GM12864 (cell line): ENCODE results near the gene ARR3.
A peak's percentile ranks its signal among the peaks of the same experiment; 100 is the strongest.
"Not testable (repeated sequence)": the region's sequence is repeated elsewhere in the genome, so short reads cannot be mapped to it uniquely, and the experiment has no call there.

ENCODE experiments used
- DNase-seq: peaks from one replicate; pipeline ENCODE4 v3.0.0-alpha.2; 2011; ENCODE audit warnings: low read depth
- H3K4me3 ChIP-seq: 2 replicates; pipeline ENCODE4 v1.5.1; 2011; ENCODE audit warnings: mild to moderate bottlenecking, low read depth, low read length, control low read depth
- TF ChIP-seq, protein P1 (sequence below): IDR thresholded peaks from 2 replicates; pipeline ENCODE4 v1.5.1; 2011; ENCODE audit warnings: low read depth, mild to moderate bottlenecking, moderate library complexity, low read length, control low read depth, inconsistent platforms; ENCODE audit errors: missing control alignments

Gene ARR3

DNA sequence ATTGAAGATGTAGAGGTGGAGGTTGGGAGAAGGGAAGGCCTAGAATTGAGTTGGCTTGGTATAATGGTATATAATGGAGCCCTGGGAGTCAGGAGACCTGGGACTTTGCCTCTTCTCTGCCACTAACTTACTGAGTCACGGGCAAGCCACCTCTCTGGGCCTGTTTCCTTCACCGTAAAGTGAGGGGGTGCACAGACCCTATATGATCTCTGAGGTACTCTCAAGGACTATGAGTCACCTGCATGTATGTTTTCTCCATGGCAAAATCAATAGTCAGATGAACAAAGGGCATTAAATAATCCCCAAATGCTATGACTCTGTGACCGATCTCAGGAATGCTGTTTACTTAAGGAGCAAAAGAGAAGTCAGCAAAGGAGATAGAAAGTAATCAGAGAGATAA lies 13.2 kb upstream of the ARR3 start:
- TF ChIP-seq, protein P1, sequence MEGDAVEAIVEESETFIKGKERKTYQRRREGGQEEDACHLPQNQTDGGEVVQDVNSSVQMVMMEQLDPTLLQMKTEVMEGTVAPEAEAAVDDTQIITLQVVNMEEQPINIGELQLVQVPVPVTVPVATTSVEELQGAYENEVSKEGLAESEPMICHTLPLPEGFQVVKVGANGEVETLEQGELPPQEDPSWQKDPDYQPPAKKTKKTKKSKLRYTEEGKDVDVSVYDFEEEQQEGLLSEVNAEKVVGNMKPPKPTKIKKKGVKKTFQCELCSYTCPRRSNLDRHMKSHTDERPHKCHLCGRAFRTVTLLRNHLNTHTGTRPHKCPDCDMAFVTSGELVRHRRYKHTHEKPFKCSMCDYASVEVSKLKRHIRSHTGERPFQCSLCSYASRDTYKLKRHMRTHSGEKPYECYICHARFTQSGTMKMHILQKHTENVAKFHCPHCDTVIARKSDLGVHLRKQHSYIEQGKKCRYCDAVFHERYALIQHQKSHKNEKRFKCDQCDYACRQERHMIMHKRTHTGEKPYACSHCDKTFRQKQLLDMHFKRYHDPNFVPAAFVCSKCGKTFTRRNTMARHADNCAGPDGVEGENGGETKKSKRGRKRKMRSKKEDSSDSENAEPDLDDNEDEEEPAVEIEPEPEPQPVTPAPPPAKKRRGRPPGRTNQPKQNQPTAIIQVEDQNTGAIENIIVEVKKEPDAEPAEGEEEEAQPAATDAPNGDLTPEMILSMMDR: no peak
- no peak overlapping the region for H3K4me3 ChIP-seq
- no peak for DNase-seq

DNA sequence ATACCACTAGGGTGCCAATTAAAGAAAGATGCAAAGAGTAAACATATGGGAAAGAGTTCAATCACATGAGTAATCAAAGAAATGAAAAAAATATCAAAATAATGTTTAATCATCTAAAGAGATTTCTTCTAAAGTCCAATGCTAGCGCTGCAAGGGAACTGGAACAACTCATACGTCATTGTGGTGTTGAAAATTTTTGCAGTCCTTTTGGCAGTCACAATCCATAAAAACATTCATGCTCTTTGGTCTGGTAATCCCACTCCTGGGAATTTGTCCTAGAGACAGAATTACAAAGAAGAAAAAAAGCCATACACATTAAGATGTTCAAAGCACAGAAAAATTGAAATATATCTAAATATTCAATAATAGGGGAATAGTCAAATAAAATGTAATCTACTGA lies 12.7 kb upstream of the ARR3 start:
- TF ChIP-seq, protein P1: no peak
- H3K4me3 ChIP-seq: no peak overlapping the region
- DNase-seq: no peak

DNA sequence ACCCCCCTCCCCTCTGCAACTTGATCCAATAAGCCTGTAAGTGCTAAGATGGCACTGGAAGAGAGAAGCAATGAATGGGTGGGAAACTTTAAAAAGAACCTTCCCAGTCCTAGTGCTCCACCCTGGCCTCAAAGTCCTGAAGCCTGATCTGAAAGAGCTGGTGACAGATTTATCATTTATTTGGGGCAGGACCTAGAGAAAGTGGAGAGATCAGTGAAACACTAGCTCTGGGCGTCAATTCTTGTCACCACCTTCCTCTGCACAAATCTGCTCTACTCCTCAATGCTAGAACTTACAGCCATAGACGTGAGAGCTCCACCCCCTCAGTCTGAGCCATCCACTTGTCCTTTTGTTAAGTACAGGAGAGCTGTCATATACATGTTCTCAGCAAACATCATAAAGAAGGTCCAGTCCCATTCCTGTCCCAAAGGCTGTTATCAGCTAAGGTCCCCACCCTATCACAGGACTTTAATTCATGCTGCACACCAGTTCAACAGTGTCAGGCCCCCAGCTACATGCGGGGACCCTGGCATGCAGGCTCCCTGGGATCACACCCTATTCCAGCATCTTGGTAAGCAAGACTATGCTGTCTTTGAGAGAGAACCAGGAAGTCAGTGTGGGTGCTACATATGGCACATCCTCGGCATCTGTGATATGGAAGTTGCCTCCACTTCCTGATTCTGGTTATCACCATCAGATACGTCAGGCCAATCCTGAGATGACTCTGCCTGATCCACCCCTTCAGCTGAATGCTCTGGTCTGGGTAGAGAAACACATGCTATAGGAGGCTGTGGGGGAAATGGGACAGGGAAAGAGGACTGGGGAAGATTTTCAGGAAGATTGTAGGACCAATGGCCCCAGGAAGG lies 10.5 kb upstream of the ARR3 start:
- TF ChIP-seq, protein P1: no peak
- DNase-seq: no peak
- no peak overlapping the region for H3K4me3 ChIP-seq

DNA sequence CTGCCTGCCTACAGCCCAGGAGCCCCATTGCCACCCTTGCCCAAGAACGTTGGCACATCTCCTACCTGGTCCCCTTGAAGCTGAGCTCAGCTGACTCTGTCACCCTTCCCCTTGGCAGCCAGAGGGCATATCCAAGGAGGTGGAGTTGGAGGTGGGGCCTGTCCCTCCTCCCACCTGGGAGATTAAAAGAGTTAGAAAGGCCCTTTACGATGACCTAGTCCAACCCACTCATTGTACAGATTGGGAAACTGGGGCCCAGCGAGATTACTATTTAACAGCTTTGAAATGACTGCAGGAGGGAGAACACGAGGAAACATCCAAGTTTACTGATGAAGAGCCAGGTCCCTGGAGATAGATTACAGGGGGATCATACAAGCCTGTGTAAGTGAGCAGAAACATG lies 8.0 kb upstream of the ARR3 start, which contains the start of gene P2RY4:
Gene P2RY4, minus strand, starts transcription at position 101 of the 400 bp plus-strand sequence. CDS start 580 bp downstream, outside the sequence.
- TF ChIP-seq, protein P1: no peak

DNA sequence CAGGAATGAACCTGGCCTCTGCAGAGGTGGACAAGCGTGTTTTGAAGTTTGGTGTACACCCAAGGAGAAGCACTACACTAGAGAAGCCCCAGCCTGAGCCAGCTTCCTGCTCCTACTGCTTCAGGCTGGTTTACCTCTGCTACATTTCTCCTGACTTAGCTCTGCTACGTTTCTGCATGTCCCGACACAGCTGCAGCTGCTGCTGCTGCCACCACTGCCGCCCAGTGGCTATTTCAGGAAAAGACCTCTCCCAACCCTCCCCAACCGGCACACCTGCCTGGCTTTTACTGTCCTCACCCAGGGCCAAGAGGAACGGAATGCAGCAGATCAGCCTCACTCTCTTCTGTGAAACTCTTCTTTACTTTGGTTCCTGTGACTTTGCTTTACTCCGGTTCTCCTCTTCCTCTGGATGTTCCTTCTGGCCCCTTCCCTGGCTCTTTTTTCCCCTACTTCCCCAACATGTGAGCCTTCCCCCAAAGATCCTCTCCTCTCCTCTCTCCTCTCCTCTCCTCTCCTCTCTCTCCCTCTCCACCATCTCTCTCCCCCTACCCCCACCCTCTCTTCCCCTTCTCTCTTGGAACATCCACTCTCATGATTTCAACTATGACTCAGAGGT lies 5.1 kb upstream of the ARR3 start:
- DNase-seq: no peak
- TF ChIP-seq, protein P1: peak; percentile 69
- no peak overlapping the region for H3K4me3 ChIP-seq

More for the DNA sequence above, 8.0 kb upstream of the ARR3 start, which contains the start of gene P2RY4:
- H3K4me3 ChIP-seq: no peak within 1 kb of the TSS
- DNase-seq: no peak

DNA sequence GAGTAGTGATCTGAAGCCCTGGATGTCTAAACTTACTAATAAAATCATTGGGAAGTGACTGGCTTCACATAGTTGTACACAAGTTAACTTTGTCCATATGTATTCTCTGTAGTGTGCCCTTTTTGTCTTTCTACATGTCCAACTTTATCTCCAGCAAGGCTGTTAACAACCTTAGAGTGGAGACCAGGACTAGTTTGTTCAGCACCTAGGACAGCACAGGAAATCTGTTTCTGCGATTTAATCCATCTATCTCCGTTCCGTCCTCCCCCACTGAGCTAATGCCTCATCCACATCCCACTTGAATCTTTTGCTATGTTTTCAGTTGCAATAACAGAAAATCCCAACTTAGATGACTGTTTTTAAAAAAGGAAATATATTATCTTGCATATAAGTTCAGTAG lies 3.4 kb upstream of the ARR3 start:
- DNase-seq: no peak
- TF ChIP-seq, protein P1: no peak
- no peak overlapping the region for H3K4me3 ChIP-seq

DNA sequence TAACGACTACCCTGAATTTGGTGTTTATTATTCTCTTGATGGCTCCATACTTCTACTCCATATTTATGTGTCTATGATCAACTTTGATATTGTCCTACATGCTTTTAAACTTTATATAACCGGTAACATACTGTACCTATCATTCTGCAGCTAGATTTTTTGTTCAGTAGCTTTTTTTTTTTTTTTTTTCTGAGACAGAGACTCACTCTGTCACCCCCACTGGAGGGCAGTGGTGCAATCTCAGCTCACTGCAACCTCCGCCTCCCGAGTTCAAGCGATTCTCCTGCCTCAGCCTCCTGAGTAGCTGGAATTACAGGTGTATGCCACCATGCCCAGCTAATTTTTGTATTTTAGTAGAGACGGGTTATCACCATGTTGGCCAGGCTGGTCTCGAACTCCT lies 5.9 kb downstream of the ARR3 start:
- not testable (repeated sequence) for DNase-seq, H3K4me3 ChIP-seq
